Astrocyte (in vitro differentiated cells and primary cell): Measurements from ENCODE around the gene LRR1.

Experiments
- CTCF ChIP-seq: IDR thresholded peaks from 2 replicates; pipeline ENCODE4 v1.5.1; 2011; ENCODE audit warnings: low read depth, mild to moderate bottlenecking, inconsistent platforms, low read length, moderate library complexity; ENCODE audit not compliant: insufficient read depth
- EZH2 ChIP-seq: IDR thresholded peaks from 2 replicates; pipeline ENCODE4 v1.6.1; 2012; ENCODE audit warnings: mild to moderate bottlenecking, low read length, inconsistent platforms; ENCODE audit not compliant: insufficient read depth

DNA sequence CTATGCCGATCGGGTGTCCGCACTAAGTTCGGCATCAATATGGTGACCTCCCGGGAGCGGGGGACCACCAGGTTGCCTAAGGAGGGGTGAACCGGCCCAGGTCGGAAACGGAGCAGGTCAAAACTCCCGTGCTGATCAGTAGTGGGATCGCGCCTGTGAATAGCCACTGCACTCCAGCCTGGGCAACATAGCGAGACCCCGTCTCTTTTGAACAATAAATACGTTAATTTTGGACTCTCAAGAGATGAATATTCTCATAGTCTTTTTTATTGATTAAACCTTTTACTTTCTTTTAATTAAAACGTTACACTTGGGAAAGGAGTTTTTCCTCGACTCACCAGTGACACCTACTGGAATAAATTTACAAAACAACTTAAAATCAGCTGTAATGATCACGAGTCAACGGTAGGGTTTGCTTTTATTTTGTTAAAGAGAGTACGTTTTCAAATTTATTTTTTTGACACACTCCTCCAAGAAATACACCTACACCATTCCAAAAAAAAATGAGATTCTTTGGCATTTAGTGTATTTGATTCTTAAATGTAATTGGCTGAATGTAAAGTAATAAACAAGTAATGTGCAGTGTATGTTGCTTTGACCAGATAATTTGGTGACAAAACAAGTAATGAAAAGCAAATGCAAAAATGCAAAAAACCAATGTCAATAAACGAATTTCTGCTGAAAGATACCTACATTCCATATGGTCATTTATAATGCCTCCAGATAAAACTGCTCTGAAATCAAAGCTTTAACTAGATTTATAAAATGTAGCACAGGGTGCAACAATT lies 11.9 kb upstream of the LRR1 start:
- TF ChIP-seq CTCF (peak; percentile 92), EZH2 (no peak)
